ENCODE data around the gene NEK5.
A peak's percentile ranks its signal among the peaks of the same experiment; 100 is the strongest.
"Not testable (repeated sequence)": the region's sequence is repeated elsewhere in the genome, so short reads cannot be mapped to it uniquely, and the experiment has no call there.

NEK5 gene

DNA sequence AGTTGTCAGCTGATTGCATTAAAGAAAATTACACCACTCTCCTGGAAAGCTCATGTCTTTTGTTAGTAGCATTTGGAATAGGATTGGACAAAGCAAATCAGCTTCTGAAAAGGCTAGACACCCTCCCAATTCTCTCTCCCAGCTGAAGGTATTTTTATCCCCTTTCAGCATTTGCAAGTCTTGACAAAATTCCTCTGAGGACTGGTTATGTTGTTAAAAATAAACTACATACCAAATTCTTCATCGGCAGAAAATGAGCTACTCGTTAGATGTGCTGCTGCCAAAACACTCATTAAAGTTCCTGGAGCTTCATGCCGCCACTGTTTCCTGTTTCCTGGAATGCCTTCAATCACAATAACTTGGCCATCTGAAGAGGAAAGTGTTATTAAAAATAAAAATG lies 67.3 kb downstream of the NEK5 start:
- TF ChIP-seq, protein P1, sequence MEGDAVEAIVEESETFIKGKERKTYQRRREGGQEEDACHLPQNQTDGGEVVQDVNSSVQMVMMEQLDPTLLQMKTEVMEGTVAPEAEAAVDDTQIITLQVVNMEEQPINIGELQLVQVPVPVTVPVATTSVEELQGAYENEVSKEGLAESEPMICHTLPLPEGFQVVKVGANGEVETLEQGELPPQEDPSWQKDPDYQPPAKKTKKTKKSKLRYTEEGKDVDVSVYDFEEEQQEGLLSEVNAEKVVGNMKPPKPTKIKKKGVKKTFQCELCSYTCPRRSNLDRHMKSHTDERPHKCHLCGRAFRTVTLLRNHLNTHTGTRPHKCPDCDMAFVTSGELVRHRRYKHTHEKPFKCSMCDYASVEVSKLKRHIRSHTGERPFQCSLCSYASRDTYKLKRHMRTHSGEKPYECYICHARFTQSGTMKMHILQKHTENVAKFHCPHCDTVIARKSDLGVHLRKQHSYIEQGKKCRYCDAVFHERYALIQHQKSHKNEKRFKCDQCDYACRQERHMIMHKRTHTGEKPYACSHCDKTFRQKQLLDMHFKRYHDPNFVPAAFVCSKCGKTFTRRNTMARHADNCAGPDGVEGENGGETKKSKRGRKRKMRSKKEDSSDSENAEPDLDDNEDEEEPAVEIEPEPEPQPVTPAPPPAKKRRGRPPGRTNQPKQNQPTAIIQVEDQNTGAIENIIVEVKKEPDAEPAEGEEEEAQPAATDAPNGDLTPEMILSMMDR (conservative IDR thresholded peaks at IDR 0.05): no peak
- TF ChIP-seq ZFX (IDR thresholded peaks at IDR 0.05): no peak
- no peak overlapping the region for H3K27ac ChIP-seq

DNA sequence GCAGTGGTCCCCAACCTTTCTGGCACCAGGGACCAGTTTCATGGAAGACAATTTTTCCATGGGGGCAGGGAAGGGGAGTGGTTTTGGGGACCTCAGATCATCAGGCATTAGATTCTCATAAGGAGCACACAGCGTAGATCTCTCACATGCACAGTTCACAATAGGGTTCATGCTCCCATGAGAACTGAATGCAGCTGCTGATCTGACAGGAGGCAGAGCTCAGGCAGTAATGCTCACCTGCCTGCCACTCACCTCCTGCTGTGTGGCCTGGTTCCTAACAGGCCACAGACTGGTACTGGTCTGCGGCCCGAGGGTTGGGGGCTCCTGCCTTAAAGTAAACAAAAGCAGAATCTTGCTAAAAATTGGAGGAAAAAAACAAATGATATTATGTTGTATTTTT lies 67.8 kb downstream of the NEK5 start:
- not testable (repeated sequence) for H3K27ac ChIP-seq

DNA sequence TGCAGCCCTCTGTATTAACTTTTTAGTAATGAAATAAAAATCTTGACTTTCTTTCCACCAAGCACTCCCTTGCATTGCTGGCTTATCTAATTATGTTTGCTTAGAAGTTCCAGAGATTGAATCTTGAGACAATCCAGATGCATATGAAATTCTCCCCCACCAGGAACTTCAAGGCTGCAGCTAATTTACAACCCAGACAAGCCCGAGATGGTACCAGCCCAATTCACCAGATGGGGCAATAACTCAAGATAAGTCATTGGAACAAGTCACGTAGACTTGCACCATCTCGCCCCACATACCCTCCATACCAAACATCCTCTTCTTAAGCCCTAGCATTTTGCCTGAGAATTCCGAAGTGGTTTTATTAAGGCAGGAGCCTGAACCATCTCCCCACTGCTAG lies 75.4 kb downstream of the NEK5 start:
- H3K27ac ChIP-seq: no peak overlapping the region
- TF ChIP-seq, protein P1 (conservative IDR thresholded peaks at IDR 0.05): no peak
- no peak for TF ChIP-seq ZFX (IDR thresholded peaks at IDR 0.05)

DNA sequence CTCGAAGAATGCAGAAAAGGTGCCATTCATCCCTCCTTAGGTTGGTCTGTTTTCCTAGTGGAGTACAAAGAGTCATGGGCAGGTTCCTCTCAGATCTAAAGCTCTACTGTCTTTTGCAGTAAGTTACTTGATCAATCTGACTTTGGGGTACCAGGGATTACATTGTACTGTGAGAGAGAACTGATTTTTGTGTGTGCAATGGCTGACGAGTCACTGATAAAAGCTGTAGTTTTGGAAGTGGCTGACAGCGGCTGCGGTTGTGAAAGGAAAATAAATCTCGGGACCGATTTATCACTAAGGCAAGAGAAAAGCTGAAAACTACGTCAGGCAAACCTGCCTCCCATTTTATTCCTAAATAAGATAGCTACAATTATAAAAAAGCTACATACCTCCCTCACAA lies 77.5 kb downstream of the NEK5 start:
- no peak for TF ChIP-seq ZFX (IDR thresholded peaks at IDR 0.05)
- H3K27ac ChIP-seq: no peak overlapping the region

DNA sequence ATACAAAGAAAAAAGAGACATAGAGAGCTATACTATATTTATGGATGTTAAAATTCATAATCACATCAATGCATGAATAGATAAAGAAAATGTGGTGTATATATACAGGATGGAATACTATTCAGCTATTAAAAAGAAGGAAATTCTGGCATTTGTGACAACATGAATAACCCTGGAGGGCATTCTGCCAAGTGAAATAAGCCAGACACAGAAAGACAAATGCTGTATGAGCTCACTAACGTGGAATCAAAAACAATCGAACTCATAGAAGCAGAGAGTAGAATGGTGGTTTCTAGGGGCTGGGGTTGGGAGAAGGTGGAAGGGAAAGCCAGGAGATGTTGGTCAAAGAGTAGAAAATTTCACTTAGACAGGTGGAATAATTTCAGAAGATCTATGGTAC lies 80.4 kb downstream of the NEK5 start:
- no peak overlapping the region for H3K27ac ChIP-seq
- no peak for TF ChIP-seq ZFX (IDR thresholded peaks at IDR 0.05)

DNA sequence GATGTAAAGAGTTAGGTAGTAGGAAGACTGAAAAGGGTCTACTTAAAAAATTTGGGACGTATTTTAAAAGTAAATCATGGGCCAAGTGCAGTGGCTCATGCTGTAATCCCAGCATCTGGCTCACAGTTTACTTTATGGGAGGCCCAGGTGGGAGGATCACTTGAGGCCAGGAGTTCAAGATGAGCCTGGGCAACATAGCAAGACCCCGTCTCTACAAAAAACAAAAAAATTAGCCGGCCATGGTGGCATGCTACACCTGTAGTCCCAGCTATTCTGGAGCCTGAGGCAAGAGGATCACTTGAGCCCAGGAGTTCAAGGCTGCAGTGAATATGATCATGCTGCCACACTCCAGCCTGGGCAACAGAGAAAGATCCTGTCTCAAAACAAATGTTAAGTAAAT lies 81.4 kb downstream of the NEK5 start:
- TF ChIP-seq, protein P1 (conservative IDR thresholded peaks at IDR 0.05): no peak
- no peak for TF ChIP-seq ZFX (IDR thresholded peaks at IDR 0.05)
- H3K27ac ChIP-seq: no peak overlapping the region

DNA sequence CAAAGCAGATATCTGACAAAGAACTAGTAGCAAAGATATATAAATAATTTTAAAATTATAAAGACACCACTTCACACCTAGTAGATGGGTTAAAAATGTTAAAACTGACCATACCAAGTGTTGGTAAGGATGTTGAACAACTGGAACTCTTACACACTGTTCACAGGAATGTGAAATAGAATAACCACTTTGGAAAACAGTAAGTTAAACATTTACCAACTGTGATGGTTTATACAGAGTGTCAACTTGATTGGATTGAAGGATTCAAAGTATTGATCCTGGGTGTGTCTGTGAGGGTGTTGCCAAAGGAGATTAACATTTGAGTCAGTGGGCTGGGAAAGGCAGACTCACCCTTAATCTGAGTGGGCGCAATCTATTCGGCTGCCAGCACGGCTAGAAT lies 85.2 kb downstream of the NEK5 start:
- TF ChIP-seq ZFX (IDR thresholded peaks at IDR 0.05): no peak
- TF ChIP-seq, protein P1 (conservative IDR thresholded peaks at IDR 0.05): no peak
- no peak overlapping the region for H3K27ac ChIP-seq

DNA sequence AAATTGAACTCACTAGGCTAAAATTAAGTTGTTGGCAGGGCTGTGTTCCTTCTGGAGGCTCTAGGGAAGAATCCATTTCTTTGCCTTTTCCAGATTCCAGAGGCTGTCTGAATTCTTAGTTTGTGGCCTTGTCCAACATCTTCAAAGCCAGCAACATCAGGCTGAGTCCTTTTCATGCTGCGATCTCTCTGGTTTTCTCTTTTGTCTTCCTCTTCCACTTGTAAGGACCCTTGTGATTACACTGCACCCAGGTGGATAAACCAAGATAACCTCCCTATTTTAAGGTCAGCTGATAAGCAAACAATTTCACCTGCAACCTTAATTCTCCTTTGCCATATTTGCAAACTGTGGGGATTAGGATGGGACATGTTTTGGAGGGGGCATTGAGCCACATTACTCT lies 92.8 kb downstream of the NEK5 start:
- H3K27ac ChIP-seq: no peak overlapping the region
- TF ChIP-seq, protein P1 (conservative IDR thresholded peaks at IDR 0.05): no peak
- no peak for TF ChIP-seq ZFX (IDR thresholded peaks at IDR 0.05)

DNA sequence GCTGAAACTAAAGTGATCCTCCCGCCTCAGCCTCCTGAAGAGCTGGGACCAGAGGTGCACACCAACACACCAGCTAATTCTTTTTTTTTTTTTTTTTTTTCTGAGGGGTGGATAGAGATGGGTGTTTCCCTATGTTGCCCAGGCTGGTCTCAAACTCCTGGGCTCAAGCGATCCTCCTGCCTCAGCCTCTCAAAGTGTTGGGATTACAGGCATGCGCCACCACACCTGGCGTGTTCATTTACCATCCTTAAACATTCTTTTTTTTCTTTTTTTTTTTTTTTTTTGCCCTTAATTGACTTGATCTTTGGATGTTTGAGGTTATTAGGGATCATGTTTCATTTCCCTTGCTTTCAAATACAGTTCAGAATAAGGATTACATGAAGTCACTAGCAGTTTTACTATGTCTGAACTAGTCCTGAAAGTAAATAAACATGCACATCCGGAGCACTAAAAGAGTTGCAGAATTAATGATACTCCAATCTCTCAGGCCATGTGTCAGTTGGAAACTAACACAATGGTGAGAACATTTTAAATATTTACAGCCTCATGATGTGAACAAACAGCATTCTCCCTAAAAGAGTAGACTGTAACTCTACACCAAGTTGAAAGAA lies 94.2 kb downstream of the NEK5 start:
- H3K27ac ChIP-seq: peak overlapping the region; percentile 67
- TF ChIP-seq, protein P1 (conservative IDR thresholded peaks at IDR 0.05): no peak
- TF ChIP-seq ZFX (IDR thresholded peaks at IDR 0.05): no peak

Data from C4-2B (cell line).